GM18526 (cell line): ENCODE data around the gene DCTN2.

Experiments used
- POLR2A ChIP-seq: IDR thresholded peaks from 3 replicates; pipeline ENCODE4 v1.6.1; 2011; ENCODE audit not compliant: insufficient read length; ENCODE audit errors: extremely low read depth

The DCTN2 gene

GRCh38 chr12:57546438-57547287 is at the start of gene DCTN2:
DCTN2 (minus strand) TSS chr12:57547192; CDS start chr12:57547063, 129 bp downstream.
- peak; percentile 48 for TF ChIP-seq POLR2A

GRCh38 chr12:57593187-57593586 is 46.2 kb upstream of the DCTN2 start:
- TF ChIP-seq POLR2A, result no peak

DNA sequence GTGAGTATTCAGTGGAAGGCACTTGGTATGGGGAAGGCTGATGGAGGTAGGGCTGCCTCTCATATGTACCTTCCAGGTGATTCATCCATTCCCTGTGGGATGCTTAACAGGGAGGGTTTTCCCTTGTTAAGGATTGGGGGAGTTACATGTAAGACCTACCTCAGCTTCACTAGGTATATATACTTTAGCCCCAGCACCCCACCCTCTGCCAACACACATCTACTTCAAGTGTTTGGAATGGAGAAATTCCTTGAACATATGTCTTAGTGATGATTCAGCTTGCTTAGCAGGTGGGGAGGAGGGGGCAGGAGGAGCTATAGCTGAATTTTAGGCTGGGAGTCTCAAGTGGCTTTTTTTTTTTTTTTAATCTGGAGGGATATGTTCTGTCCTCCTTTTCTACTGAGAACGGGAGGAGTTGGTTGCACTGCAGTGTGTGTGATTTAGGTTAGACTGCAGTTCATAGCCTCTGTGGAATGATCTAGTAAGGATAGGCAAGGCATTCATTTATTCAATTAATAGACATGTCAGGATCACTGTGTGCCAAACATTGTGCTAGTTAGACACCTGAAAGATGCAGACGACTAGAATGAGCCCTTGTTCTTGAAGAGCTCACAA is 45.7 kb upstream of the DCTN2 start:
- TF ChIP-seq POLR2A, result no peak

GRCh38 chr12:57591782-57592325 is 44.9 kb upstream of the DCTN2 start:
- TF ChIP-seq POLR2A, result no peak

- peak; percentile 87 for TF ChIP-seq POLR2A
Observed at GRCh38 chr12:57590864-57591781, 44.1 kb upstream of the DCTN2 start, which contains the start of gene PIP4K2C. PIP4K2C (plus strand) TSS chr12:57591192; CDS start chr12:57591290, 98 bp downstream.

- TF ChIP-seq POLR2A, result no peak
Observed at GRCh38 chr12:57590479-57590863, 43.5 kb upstream of the DCTN2 start.

DNA sequence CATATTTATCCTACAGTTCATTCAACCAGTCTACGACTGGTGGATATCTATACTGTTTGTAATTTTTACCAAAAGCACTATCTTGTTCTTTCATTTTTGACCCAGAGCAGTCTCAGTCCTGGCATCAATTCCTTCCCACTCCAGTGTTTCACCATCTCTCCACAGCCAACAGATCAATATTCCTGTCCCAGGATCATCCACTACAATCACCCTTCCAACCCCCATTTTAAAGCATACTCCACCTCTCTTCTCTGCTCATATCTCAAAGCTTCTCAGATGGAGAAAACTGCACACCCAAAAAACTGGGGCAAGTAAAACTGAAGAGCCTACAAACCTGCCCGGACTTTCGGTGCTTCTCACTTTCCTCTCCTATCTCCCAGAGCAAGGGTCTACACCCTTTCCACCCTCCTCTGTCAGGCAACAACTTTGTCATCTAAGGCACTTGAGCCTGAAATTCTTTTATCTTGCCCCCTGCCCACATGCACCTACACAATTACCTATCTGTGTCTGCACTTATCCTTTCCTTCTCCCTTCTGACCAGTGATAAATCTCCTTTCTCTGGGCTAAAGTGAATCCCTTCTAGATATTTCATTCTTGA is 39.9 kb upstream of the DCTN2 start:
- TF ChIP-seq POLR2A, result no peak

DNA sequence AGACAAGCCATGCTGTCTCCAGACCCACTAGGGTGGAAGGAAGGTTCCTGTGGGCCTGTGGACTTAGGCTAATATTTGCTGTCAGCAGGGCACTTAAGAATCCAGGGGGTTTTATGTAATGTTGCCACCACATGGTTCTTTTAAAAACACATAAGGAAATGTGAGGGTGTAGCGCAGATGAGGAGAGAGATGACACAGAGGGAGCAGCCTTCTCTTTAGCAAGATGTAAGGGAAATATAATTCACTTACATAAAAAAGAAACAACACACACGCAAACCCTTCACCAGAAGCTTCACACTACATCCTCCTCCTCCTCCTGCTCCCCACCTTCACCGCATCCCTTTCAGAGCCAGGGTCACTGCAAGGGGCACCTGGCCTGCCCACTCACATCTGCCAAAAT is 39.1 kb upstream of the DCTN2 start:
- TF ChIP-seq POLR2A, result no peak

- no peak for TF ChIP-seq POLR2A
Observed at GRCh38 chr12:57585156-57585555, 38.2 kb upstream of the DCTN2 start.

- no peak for TF ChIP-seq POLR2A
Observed at GRCh38 chr12:57584690-57585089, 37.7 kb upstream of the DCTN2 start.

GRCh38 chr12:57584050-57584449 is 37.1 kb upstream of the DCTN2 start:
- TF ChIP-seq POLR2A, result no peak

DNA sequence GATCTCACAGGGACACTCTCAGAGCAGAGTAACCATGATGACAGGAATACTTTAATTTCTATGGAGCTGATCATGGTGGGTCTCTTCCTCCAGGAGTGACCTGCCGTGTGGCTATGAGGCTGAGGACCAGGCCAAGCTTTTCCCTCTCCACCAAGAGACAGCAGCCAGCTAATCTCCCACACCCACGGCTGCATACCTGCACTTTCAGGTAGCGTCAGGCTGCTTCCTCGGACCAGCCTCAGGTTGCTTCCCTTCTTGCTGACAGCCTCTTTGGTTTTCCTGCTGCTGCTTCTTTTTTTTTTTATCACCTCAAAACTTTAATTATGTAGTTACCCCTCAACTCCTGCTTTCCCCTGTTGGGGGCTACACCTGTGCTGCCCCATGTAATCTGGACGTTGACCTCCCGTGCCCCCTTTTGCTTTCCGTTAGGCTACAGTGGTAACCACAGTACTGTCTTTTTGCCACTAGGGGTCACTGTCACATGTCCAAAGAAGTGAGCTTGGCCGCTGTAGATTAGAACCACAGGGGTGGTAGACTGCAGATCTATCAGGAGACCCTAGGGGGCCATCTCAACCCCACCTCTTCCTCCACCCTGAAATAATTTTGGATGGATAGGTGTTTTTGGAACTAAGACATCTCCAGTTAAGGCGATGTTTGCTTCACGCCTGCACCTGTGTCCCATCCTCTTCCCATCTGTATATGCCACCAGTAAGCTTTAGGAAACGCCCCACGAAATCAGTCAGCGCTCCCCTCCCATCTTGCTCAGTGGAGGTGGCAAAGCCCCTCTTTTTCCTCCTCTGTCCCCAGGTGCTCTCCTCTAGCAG is 36.2 kb upstream of the DCTN2 start:
- TF ChIP-seq POLR2A, result no peak

- no peak for TF ChIP-seq POLR2A
Observed at GRCh38 chr12:57582440-57582839, 35.4 kb upstream of the DCTN2 start.

- TF ChIP-seq POLR2A, result no peak
Observed at GRCh38 chr12:57581802-57582201, 34.8 kb upstream of the DCTN2 start.

GRCh38 chr12:57580466-57580795 is 33.4 kb upstream of the DCTN2 start:
- no peak for TF ChIP-seq POLR2A
